Fibroblast of skin of scalp (primary cell): ENCODE results near the gene HTR3B. TPM values are rescaled to one million over a fixed set of nuclear protein-coding genes. Genes with fewer than 3 reads are reported as not detected.
"Not testable (repeated sequence)": the region's sequence is repeated elsewhere in the genome, so short reads cannot be mapped to it uniquely, and the experiment has no call there.

Source experiments
- DNase-seq: peaks from one replicate; pipeline ENCODE4 v3.0.0-alpha.2; 2013
- polyA plus RNA-seq, 2 experiments: library from polyadenylated mRNA; unstranded; fragments of 120-200 nt; gene quantifications; one replicate each; pipeline ENCODE4 v1.2.1, GENCODE V29; 2013; ENCODE audit not compliant: insufficient read length in 2 of 2

The HTR3B gene
- polyA plus RNA-seq (2013, experiment 1 of 2; ENCODE audit: insufficient read length) = not detected
- 0.09 TPM for polyA plus RNA-seq (2013, experiment 2 of 2; ENCODE audit: insufficient read length)

- DNase-seq = no peak
Measured at GRCh38 chr11:113904379-113905101, at the start of gene HTR3B. HTR3B (plus strand) TSS chr11:113904796; CDS start chr11:113904934, 138 bp downstream.

- DNase-seq = no peak
Measured at GRCh38 chr11:113855803-113856202, 48.8 kb upstream of the HTR3B start.

GRCh38 chr11:113856966-113857759, 47.4 kb upstream of the HTR3B start:
- no peak for DNase-seq

GRCh38 chr11:113859665-113860064, 44.9 kb upstream of the HTR3B start:
- DNase-seq = no peak

GRCh38 chr11:113862435-113862834, 42.2 kb upstream of the HTR3B start:
- DNase-seq = peak; percentile 36

- DNase-seq = no peak
Measured at GRCh38 chr11:113864410-113864809, 40.2 kb upstream of the HTR3B start.

- no peak for DNase-seq
Measured at GRCh38 chr11:113865873-113866272, 38.7 kb upstream of the HTR3B start.

GRCh38 chr11:113867843-113868503, 36.6 kb upstream of the HTR3B start:
- no peak for DNase-seq

GRCh38 chr11:113871336-113871735, 33.3 kb upstream of the HTR3B start:
- no peak for DNase-seq

- DNase-seq = peak; percentile 29
Measured at GRCh38 chr11:113873236-113873626, 31.4 kb upstream of the HTR3B start.

- no peak for DNase-seq
Measured at GRCh38 chr11:113874096-113874495, 30.5 kb upstream of the HTR3B start.

- peak; percentile 8 for DNase-seq
Measured at GRCh38 chr11:113874581-113875233, 29.9 kb upstream of the HTR3B start.

GRCh38 chr11:113875234-113876073, 29.1 kb upstream of the HTR3B start, which contains the start of gene USP28:
USP28 (minus strand) TSS chr11:113875572; CDS start chr11:113875501, 71 bp downstream.
- DNase-seq = peak; percentile 96

- no peak for DNase-seq
Measured at GRCh38 chr11:113876074-113876797, 28.4 kb upstream of the HTR3B start.

- no peak for DNase-seq
Measured at GRCh38 chr11:113876798-113877669, 27.6 kb upstream of the HTR3B start.

- no peak for DNase-seq
Measured at GRCh38 chr11:113877670-113878055, 26.9 kb upstream of the HTR3B start.

- not testable (repeated sequence) for DNase-seq
Measured at GRCh38 chr11:113879446-113879845, 25.1 kb upstream of the HTR3B start.

GRCh38 chr11:113880971-113881370, 23.6 kb upstream of the HTR3B start:
- DNase-seq = no peak

GRCh38 chr11:113881856-113882255, 22.7 kb upstream of the HTR3B start:
- peak; percentile 17 for DNase-seq

- peak; percentile 76 for DNase-seq
Measured at GRCh38 chr11:113884361-113884836, 20.2 kb upstream of the HTR3B start.
